ENCODE measurements around the gene GIGYF2.
"Not testable (repeated sequence)": the region's sequence is repeated elsewhere in the genome, so short reads cannot be mapped to it uniquely, and the experiment has no call there.

GIGYF2 gene

GRCh38 chr2:232835687-232836208 is 138.6 kb downstream of the GIGYF2 start:
- DNase-seq: no peak

DNA sequence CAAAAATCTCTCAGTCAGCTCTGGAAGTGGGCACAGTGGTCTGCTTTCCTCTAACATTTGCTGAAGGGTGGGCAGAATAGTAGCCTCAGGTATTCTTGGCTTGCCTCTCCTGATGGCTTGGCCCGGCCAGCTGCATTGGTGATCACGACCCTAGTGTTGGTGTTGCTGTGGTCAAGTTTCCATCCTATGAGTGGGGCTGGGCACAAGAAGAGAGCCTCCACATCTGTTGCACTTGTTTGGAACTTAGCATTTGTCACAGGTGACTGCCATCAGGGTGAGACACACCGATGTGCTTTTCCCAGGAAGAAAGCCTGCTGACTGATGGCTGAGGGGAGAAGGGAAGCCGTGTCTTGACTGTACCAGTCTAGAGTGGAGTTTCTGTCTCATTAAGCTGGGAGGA is 139.8 kb downstream of the GIGYF2 start:
- DNase-seq: no peak

GRCh38 chr2:232838406-232838874 is 141.3 kb downstream of the GIGYF2 start:
- DNase-seq: no peak

DNA sequence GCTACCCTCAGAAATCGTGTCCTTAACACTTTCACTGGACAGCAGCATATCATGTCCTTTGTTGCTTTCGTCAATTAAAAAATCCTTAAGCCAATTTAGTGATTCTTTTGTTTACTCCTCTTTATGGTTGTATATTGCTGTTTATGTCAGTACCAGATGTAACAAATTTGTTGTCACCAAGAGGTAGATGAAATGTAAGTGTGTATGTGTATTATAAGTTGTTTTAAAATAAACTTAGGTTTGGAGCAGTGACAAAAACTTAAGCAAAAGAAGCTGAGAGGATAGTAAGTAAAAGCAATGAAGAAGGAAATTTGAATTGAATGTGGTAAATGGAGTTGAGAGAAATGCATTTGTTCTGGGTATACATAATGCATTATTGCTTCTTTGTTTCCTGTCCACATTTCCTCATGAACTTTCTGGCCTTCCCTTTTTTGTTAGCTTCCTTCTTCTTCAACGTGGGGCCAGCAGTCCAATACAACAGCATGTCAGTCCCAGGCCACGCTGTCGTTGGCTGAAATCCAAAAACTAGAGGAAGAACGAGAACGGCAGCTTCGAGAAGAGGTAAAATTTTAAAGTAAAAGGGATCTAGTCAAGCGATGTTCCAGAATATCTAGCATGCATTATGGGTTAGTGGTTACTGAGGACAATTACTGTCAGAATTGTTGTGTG is 142.4 kb downstream of the GIGYF2 start:
- no peak for DNase-seq

GRCh38 chr2:232842689-232843088 is 145.6 kb downstream of the GIGYF2 start:
- DNase-seq: no peak

GRCh38 chr2:232843834-232844233 is 146.7 kb downstream of the GIGYF2 start:
- DNase-seq: no peak

DNA sequence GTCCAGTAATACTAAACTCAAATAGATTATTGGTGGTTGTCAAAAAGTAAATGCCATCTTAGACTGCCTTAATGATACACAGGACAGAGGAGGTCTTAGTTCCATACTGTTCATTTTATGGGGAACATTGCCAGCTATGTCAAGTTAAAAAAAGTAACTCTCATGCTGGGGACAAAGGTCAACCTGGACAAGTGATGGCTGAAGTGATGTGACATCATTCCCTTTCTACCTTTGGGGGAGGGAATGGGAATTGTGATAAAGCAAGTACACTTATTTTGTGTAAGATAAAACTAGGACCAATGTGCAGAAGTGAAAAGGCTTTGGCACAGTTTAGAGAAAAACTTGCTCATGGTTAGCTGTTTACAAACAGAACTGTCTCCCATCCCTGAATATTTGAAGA is 148.9 kb downstream of the GIGYF2 start:
- DNase-seq: no peak

GRCh38 chr2:232850039-232850438 is 152.9 kb downstream of the GIGYF2 start:
- DNase-seq: no peak

- not testable (repeated sequence) for DNase-seq
These were observed 154.9 kb downstream of the GIGYF2 start for GRCh38 chr2:232852081-232852480.

- DNase-seq: no peak
These were observed 155.5 kb downstream of the GIGYF2 start for GRCh38 chr2:232852676-232853075.

DNA sequence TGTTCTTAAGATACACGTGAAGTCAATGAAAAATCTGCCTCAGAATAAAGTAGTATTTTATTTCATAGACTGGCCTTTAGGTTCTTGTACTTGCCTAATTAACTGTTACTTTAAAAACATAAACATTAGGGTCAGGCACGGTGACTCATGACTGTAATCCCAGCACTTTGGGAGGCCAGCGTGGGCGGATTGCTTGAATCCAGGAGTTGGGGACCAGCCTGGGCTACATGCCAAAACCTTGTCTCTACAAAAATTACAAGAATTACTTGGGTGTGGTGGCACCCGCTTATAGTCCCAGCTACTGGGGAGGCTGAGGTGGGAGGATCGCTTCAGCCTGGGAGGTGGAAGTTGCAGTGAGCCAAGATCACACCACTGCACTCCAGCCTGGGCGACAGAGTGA is 157.0 kb downstream of the GIGYF2 start:
- DNase-seq: no peak

DNA sequence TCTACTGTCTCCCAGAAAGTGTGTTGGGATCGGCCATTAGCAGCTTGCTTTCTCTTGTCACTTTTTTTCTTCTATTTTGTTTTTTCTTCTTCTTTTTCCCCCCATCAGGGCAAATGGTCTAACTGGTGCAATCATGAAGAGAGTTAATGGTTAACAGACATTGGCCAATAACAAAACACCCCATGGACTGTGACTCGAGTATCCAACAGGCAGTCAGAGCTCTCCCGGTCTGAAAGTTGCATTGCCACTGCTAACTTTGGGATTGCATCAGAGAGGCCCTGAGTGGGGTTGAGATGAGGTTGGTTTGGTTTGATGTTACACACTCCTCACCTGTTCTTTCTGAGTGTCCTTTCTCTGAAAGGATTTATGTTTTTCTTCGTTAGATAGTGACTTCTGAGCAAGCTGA is 160.0 kb downstream of the GIGYF2 start:
- DNase-seq: no peak

DNA sequence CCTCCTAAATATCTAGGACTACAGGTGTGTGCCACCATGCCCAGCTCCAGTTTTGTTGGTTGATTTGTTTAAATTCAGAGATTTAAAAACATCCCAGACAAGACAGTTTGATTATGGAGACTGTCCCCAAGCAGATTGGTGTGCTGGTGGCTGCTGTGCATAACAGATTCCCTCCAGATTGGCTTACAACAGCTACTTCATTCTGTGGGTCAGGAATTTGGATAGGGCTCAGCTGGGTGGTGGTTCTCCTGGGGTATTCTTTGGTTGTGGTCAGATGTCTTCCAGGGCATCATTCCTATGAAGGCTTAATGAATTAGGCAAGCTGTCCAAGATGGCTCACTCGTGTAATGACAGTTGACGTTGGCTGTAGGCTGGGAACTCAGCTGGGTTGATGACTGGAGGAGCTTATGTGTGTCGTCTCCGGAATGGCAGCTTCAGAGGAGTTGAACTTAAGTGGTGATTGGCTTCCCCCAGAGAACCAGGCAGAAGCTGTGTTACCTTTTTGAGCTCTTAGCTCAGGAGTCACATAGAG is 162.3 kb downstream of the GIGYF2 start:
- no peak for DNase-seq

DNA sequence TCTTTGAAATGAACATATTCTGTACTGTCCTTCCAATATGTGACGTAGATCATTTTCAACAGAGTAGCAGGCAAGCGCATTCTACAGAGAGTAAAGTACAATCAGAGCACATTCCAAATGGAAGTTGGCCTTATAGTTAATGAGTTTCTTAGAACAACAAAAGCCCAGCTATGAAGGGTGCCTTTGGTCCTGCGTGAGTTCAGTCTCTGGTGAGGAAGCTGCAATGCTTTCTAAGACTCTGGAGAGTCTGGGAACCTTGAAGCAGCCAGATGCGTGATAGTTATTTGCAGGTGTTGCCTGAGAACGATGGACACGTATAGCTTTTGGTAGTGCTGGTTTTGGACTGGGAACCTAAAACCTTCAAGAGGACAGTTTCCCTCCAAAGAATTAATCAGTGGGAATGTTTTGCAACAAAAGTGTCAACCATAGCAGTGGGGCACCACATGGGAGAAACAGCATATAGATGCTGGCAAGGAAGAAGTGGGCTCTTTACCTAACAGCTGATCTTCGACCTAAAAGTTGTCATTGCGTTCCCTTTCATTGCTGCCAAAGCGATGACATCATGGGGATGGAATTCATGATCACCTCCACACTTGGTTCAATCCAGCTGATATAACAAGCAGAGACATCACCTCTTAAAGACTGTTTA is 163.6 kb downstream of the GIGYF2 start:
- no peak for DNase-seq

- no peak for DNase-seq
These were observed 164.2 kb downstream of the GIGYF2 start for GRCh38 chr2:232861353-232861752.

GRCh38 chr2:232863996-232864395 is 166.9 kb downstream of the GIGYF2 start:
- DNase-seq: no peak

- no peak for DNase-seq
These were observed 168.0 kb downstream of the GIGYF2 start for GRCh38 chr2:232865165-232865564.

GRCh38 chr2:232866104-232866503 is 169.0 kb downstream of the GIGYF2 start:
- DNase-seq: no peak

DNA sequence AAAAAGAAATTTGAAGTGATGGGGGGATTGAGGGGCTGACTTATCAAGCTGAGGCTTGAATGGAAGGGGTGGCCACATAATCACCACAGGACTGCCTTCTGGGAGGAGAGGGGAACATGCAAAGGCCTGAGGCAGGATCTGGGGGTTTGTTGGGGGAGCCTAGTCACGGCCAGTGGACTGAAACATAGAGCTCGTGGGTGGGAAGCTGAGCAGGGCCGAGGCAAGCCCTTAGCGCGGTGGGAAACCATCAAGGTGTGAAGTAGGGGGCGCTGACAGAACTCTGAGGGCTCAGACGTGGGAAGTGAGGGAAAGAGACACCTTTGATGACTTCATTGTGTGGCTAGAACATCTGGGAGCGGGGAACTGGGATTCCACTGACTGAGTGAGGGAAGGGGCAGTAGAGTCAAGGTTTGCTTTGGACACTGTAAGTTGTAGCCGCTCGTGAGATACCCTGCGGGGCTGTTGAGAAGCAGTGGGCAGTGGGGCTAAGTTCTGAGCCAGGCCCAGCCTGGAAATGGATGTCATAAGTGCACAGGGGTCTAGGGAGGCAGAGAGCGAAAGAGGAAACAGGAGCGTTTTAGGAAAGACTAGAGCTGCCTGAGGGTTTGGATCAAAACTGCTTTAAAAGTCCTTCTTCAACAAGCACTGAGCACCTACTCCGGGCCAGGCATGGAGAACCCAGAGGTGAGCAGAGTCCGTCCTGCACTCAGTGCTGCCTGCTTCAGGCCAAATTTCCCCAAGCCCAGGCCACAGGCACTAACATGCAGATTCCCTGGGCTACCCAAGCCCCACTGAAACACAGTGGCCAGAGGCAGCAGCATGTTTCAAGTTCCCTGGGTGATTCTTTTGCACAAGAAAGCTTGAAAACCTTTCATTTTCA is 172.2 kb downstream of the GIGYF2 start:
- DNase-seq: no peak

- no peak for DNase-seq
These were observed 173.1 kb downstream of the GIGYF2 start, which contains the start of gene SNORC for GRCh38 chr2:232870018-232870765. Gene SNORC, plus strand, starts transcription at chr2:232870264. Its CDS starts 78 bp downstream, at chr2:232870342.

DNA sequence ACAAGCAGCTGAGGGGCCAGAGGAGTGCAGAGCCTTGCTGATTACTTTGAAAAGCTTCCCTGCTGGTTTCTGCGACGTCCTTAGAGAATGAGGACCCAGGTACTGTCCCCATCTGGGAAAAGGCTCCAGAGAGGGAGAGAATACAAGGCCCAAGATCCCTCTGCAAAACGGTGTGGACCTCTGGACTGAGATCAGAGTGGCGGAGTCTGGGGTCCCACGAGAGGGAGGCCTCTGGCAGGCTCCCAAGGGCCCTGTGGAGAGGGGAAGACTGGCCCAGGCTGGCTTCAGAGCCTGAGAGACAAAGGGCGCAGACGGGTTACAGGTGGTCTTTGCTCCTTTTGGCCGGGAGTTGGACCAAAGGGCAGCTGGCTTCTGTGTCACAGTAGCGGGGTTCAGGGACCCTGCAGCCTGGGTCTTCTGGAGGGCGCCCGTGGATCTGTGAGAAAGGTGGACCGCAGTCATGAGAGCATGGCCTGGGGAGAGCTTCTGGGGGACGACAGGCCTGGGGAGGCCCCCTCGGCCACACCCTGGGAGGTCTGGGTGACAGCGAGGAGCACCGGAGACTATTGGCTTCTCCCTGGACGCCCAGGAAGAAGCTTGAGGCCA is 173.7 kb downstream of the GIGYF2 start:
- DNase-seq: no peak

- DNase-seq: no peak
These were observed 174.3 kb downstream of the GIGYF2 start for GRCh38 chr2:232871418-232871834.

Data from DMS153 (cell line).